ENCODE measurements around the gene DHDDS.
"Not testable (repeated sequence)": the region's sequence is repeated elsewhere in the genome, so short reads cannot be mapped to it uniquely, and the experiment has no call there.

The DHDDS gene
- total RNA-seq: 27.7 to 68.4 (median 52.1) reads per million in 17 experiments

GRCh38 chr1:26431979-26432695 is at the start of gene DHDDS:
Gene DHDDS, plus strand, starts transcription at chr1:26432321. Its CDS starts 625 bp downstream, at chr1:26432946.
- DNase-seq: peak; percentile 99 to 100 (median 100)

GRCh38 chr1:26384076-26384475 is 48.0 kb upstream of the DHDDS start:
- no peak for DNase-seq

- DNase-seq: not testable (repeated sequence)
Observed at GRCh38 chr1:26385063-26385462, 47.1 kb upstream of the DHDDS start.

- no peak for DNase-seq
Observed at GRCh38 chr1:26387447-26387846, 44.7 kb upstream of the DHDDS start.

- no peak for DNase-seq
Observed at GRCh38 chr1:26388791-26389445, 43.2 kb upstream of the DHDDS start.

GRCh38 chr1:26389604-26390247 is 42.4 kb upstream of the DHDDS start:
- no peak for DNase-seq

GRCh38 chr1:26391450-26391849 is 40.7 kb upstream of the DHDDS start:
- DNase-seq: peak; percentile 55 to 72 (median 70)

- no peak for DNase-seq
Observed at GRCh38 chr1:26395754-26396153, 36.4 kb upstream of the DHDDS start.

GRCh38 chr1:26399034-26399433 is 33.1 kb upstream of the DHDDS start:
- DNase-seq: no peak

GRCh38 chr1:26401891-26402290 is 30.2 kb upstream of the DHDDS start:
- no peak for DNase-seq

- peak in 1 of 4 experiments; percentile 7 for DNase-seq
Observed at GRCh38 chr1:26403656-26404055, 28.5 kb upstream of the DHDDS start.

GRCh38 chr1:26404641-26405040 is 27.5 kb upstream of the DHDDS start:
- DNase-seq: no peak

GRCh38 chr1:26405281-26405915 is 26.7 kb upstream of the DHDDS start:
- DNase-seq: no peak

- DNase-seq: peak; percentile 73 to 86 (median 86)
Observed at GRCh38 chr1:26408604-26409003, 23.5 kb upstream of the DHDDS start.

- DNase-seq: no peak
Observed at GRCh38 chr1:26409191-26409807, 22.8 kb upstream of the DHDDS start.

GRCh38 chr1:26410706-26411623 is 21.2 kb upstream of the DHDDS start, which contains the start of gene LIN28A:
Gene LIN28A, plus strand, starts transcription at chr1:26410817. Its CDS starts 75 bp downstream, at chr1:26410892.
- DNase-seq: no peak

- no peak for DNase-seq
Observed at GRCh38 chr1:26411624-26412074, 20.5 kb upstream of the DHDDS start.

GRCh38 chr1:26412180-26412840 is 19.8 kb upstream of the DHDDS start:
- DNase-seq: no peak

GRCh38 chr1:26413031-26413430 is 19.1 kb upstream of the DHDDS start:
- DNase-seq: no peak

- DNase-seq: peak; percentile 73 to 89 (median 84)
Observed at GRCh38 chr1:26417111-26417759, 14.9 kb upstream of the DHDDS start.

Measured in suppressor macrophage (primary cell).